HG03342 (cell line): Measurements from ENCODE around the gene COL9A2.

Experiments used
- ATAC-seq: cut with Tn5 transposase; IDR thresholded peaks from one replicate; pipeline ENCODE4 v1.9.1; 2021; ENCODE audit warnings: mild to moderate bottlenecking, moderate library complexity; ENCODE audit not compliant: unreplicated experiment

COL9A2 gene

GRCh38 chr1:40265298-40265697 is 51.8 kb downstream of the COL9A2 start:
- no peak for ATAC-seq

GRCh38 chr1:40264354-40264781 is 52.7 kb downstream of the COL9A2 start:
- no peak for ATAC-seq

- ATAC-seq, result no peak
These were observed 58.7 kb downstream of the COL9A2 start for GRCh38 chr1:40258445-40258769.

GRCh38 chr1:40257688-40258444 is 59.2 kb downstream of the COL9A2 start, which contains the start of gene ZMPSTE24:
Gene ZMPSTE24, plus strand, starts transcription at chr1:40258236. Its CDS starts 36 bp downstream, at chr1:40258272.
- peak; percentile 88 for ATAC-seq

GRCh38 chr1:40257313-40257687 is 59.8 kb downstream of the COL9A2 start:
- ATAC-seq, result peak; percentile 5

GRCh38 chr1:40256401-40257084 is 60.5 kb downstream of the COL9A2 start:
- ATAC-seq, result no peak

- no peak for ATAC-seq
These were observed 61.9 kb downstream of the COL9A2 start for GRCh38 chr1:40255231-40255630.

- no peak for ATAC-seq
These were observed 64.5 kb downstream of the COL9A2 start for GRCh38 chr1:40252601-40253000.

GRCh38 chr1:40251456-40251855 is 65.6 kb downstream of the COL9A2 start:
- no peak for ATAC-seq
